Measurements from ENCODE around the gene PHACTR4. TPM values are rescaled to one million over a fixed set of nuclear protein-coding genes. Genes with fewer than 3 reads are reported as not detected.
A peak's percentile ranks its signal among the peaks of the same experiment; 100 is the strongest.

The PHACTR4 gene
- total and polyA plus RNA-seq, 2 of the 8 experiments (the other 6 are each of a cell fraction or from before 2014, with no cell fraction given) = 23.7 to 57.8 TPM

DNA sequence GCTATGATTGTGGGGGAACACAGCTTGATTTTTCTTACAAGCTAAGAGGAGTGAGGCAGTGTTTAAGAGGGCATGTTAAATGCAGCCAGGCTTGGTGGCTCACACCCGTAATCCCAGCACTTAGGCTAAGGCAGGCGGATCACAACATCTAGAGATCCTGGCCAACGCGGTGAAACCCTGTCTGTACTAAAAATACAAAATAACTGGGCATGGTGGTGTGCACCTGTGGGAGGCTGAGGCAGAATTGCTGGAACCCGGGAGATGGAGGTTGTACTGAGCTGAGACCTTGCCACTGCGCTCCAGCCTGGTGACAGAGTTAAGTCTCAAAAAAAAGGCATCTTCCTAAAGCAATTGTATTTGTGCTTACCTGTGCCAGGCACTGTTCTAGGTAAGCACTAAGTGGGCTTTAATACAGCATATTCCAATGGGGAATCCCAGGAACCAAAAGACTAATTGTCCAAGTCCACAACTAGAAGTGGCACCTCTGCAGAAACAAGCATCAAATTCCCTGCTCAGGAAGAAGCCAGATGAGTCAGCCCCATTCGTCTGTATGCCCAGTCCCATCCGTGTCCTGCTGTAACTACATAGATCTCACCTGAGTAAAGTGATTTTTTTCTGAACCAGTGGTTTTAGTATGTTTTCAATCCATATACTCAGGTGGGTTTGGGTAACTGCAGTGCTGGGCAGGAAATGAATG, 140.9 kb downstream of the PHACTR4 start:
- peaks cover 10% of the 10 kb centered on the region for H3K23me2 ChIP-seq (ENCODE audit: low read depth, low read length)
- no peak overlapping the region for H3K4ac ChIP-seq (replicated peaks; ENCODE audit: insufficient read length, low read depth, low read length)
- no peak overlapping the region for H2BK20ac ChIP-seq (ENCODE audit: low read length)
- WGBS, 2 experiments (ENCODE audit: extremely low coverage in 1 of 2, insufficient coverage in 1 of 2, insufficient read length in 1 of 2, insufficient replicate concordance in 2 of 2, low coverage in 1 of 2, low lambda C conversion rate in 2 of 2, missing lambda C conversion rate in 1 of 2) = 87% methylated on average over 8 of the region's 8 CpGs; no CpG with 5 or more reads in 1 of the 2 experiments
- no peak overlapping the region for H3K23ac ChIP-seq (ENCODE audit: insufficient read length)
- no peak overlapping the region for H2BK120ac ChIP-seq (replicated peaks; ENCODE audit: low read depth, low read length)
- 0 out of 8 replicates have a peak overlapping the region, but pooled peaks of 1 of the 4 experiments have one; percentile 96 for H3K4me3 ChIP-seq (ENCODE audit: extremely low read depth in 1 of 4, insufficient read depth in 2 of 4, low read depth in 3 of 4, low read length in 4 of 4)
- peaks cover 5 to 17% (median 9%) of the 10 kb centered on the region in 4 experiments; a peak in 5 of 7 replicates for H3K4me1 ChIP-seq (replicated peaks in 1 of 4; ENCODE audit: control insufficient read depth in 3 of 4, insufficient read depth in 4 of 4, low read length in 3 of 4)
- H2BK15ac ChIP-seq (ENCODE audit: low read length) = no peak overlapping the region
- peaks cover 41 to 73% (median 45%) of the 10 kb centered on the region in 4 experiments for H3K36me3 ChIP-seq (ENCODE audit: control insufficient read depth in 2 of 4, insufficient read depth in 4 of 4, low read length in 3 of 4)
- no peaks in the 10 kb centered on the region for H3K79me1 ChIP-seq (ENCODE audit: low read depth, low read length)
- peak overlapping the region in 3 of 4 experiments; percentile 19 to 97 (median 30); a peak in 5 of 7 replicates for H3K9ac ChIP-seq (replicated peaks in 1 of 4; ENCODE audit: extremely low read depth in 1 of 4, low read depth in 3 of 4, low read length in 3 of 4)
- DNase-seq (ENCODE audit: low read depth in 1 of 2, low spot score in 2 of 2) (no peak), FAIRE-seq (no peak)
- H3K27me3 ChIP-seq (replicated peaks in 1 of 4; ENCODE audit: control insufficient read depth in 3 of 4, extremely low read depth in 1 of 4, insufficient read depth in 3 of 4, low read length in 3 of 4) = no peaks in the 10 kb centered on the region
- CTCF ChIA-PET (ENCODE audit: partially characterized antibody) = interaction anchor here (0.5 to 1.8 kb wide), 4 partner anchors 76 to 367 kb away, joined by 3 to 4 read pairs (median 4); no protein-coding TSS in a partner anchor
- no peak overlapping the region for H4K8ac ChIP-seq (ENCODE audit: extremely low read depth, insufficient read depth, low read length)
- no peak overlapping the region for H2AFZ ChIP-seq (ENCODE audit: low read length)
- peaks cover 7 to 8% of the 10 kb centered on the region in 2 experiments for H4K20me1 ChIP-seq (replicated peaks in 1 of 2; ENCODE audit: control insufficient read depth in 1 of 2, insufficient read depth in 2 of 2, low read length in 2 of 2)
- H2BK5ac ChIP-seq (ENCODE audit: low read depth, low read length) = peak overlapping the region; percentile 95
- no peak overlapping the region for H2AK5ac ChIP-seq (ENCODE audit: low read depth, low read length)
- no peaks in the 10 kb centered on the region for H3K9me3 ChIP-seq (ENCODE audit: insufficient read depth in 2 of 2, low read depth in 1 of 2, low read length in 1 of 2)
- no peak overlapping the region for H2BK12ac ChIP-seq (ENCODE audit: low read depth, low read length)
- H3K4me2 ChIP-seq (ENCODE audit: insufficient read depth in 1 of 2, low read depth in 2 of 2, low read length in 2 of 2) = peak overlapping the region; percentile 92 to 94
- POLR2A ChIA-PET (ENCODE audit: partially characterized antibody) = interaction anchor here (0.5 to 31.3 kb wide), 60 partner anchors 10 to 645 kb away, joined by 3 to 660 read pairs (median 5); partner anchors contain the start of genes ATP5IF1, EYA3, MED18 and PHACTR4
- peak overlapping the region; percentile 64; the same call in 1 of the 2 replicates for H3K18ac ChIP-seq (ENCODE audit: extremely low read depth, low read length)
- peak overlapping the region; percentile 70 for H4K5ac ChIP-seq (ENCODE audit: insufficient read length, low read depth, low read length)
- peak overlapping the region; percentile 5 for H3K56ac ChIP-seq (replicated peaks; ENCODE audit: insufficient read length, low read depth, low read length)
- peak overlapping the region; percentile 95 for H3K27ac ChIP-seq (ENCODE audit: low read depth, low read length)
- H3K14ac ChIP-seq (ENCODE audit: insufficient read length) = no peak overlapping the region
- peak overlapping the region; percentile 18 for H4K91ac ChIP-seq (replicated peaks; ENCODE audit: insufficient read length, low read length)
- peaks cover 0 to 24% of the 10 kb centered on the region in 2 experiments; a peak in 2 of 4 replicates for H3K79me2 ChIP-seq (ENCODE audit: control insufficient read depth in 1 of 2, insufficient read depth in 2 of 2, low read length in 2 of 2)
- no peak for TF ChIP-seq CTCF (IDR thresholded peaks at IDR 0.05; ENCODE audit: control extremely low read depth in 1 of 3, insufficient read depth in 1 of 3, low read depth in 1 of 3, low read length in 3 of 3)
- 0 out of 2 replicates have a peak, but pooled peaks have one; percentile 11 for TF ChIP-seq E2F6 (IDR thresholded peaks at IDR 0.05)

Measured in H1 (cell line).